HepG2 (cell line): Measurements from ENCODE around the gene SASH3. TPM values are rescaled to one million over a fixed set of nuclear protein-coding genes. Genes with fewer than 3 reads are reported as not detected.

Source experiments
- ATAC-seq: fragments of 200-7000 bp; cut with Tn5 transposase; 3 replicates; pipeline ENCODE4 v1.9.1; 2020; ENCODE audit warnings: mild to moderate bottlenecking, moderate library complexity
- BruUV-seq: library from RNA; stranded (reverse); fragments of 400-500 nt; replicated peaks from 2 replicates; lab custom pipeline; 2021; lab: Mats Ljungman, UMichigan
- CTCF ChIA-PET: fragments of 300-600 bp; formaldehyde crosslinking; extraction: SDS; loops from one replicate; lab custom pipeline; 2021; ENCODE audit warnings: low total read pairs, inconsistent platforms, low intra/inter-chr PET ratio; lab: Yijun Ruan, JAX
- POLR2A ChIA-PET: fragments of 350-600 bp; sonication (Branson Sonifier 250); formaldehyde crosslinking; loops from one replicate; lab custom pipeline; 2020; ENCODE audit warnings: antibody characterized with exemption, inconsistent platforms; lab: Yijun Ruan, JAX
- DNase-seq: peaks from one replicate; pipeline ENCODE4 v3.0.0-alpha.2; 2015; ENCODE audit warnings: low spot score
- FAIRE-seq: peaks from 3 replicates; lab custom pipeline; 2011; peaks lifted over from hg19 to GRCh38; lab: Jason Lieb, UNC
- H2AFZ ChIP-seq: one replicate; pipeline ENCODE4 v1.6.1; 2011; ENCODE audit warnings: low read length, inconsistent platforms
- H3K27ac ChIP-seq: fragments of 300-600 bp; 3 replicates; pipeline ENCODE4 v1.8.0; 2011; ENCODE audit warnings: mixed run types, mild to moderate bottlenecking, mixed read lengths, low read length, inconsistent platforms; ENCODE audit not compliant: insufficient read depth; ENCODE audit errors: extremely low read length
- H3K27me3 ChIP-seq, 2 experiments: fragments of 200-600 bp in 1 of 2; 2 replicates in 1 of 2; 3 replicates in 1 of 2; pipeline versions ENCODE4 v1.6.0 to v1.8.0; 2011; ENCODE audit warnings: low read length in 2 of 2, mild to moderate bottlenecking in 2 of 2, moderate library complexity in 2 of 2, inconsistent platforms in 1 of 2; ENCODE audit not compliant: insufficient read depth in 2 of 2, control insufficient read depth in 1 of 2
- H3K36me3 ChIP-seq, 2 experiments: fragments of 200-600 bp in 1 of 2; replicated peaks in 1 of 2; 2 replicates in 1 of 2; 3 replicates in 1 of 2; pipeline versions ENCODE4 v1.5.1 to v1.8.0; 2011; ENCODE audit warnings: low read length in 2 of 2, inconsistent platforms in 1 of 2; ENCODE audit not compliant: insufficient read depth in 2 of 2, control insufficient read depth in 1 of 2
- H3K4me1 ChIP-seq: 2 replicates; pipeline ENCODE4 v1.5.1; 2012; ENCODE audit warnings: low read length, inconsistent platforms; ENCODE audit not compliant: insufficient read depth
- H3K4me2 ChIP-seq: 2 replicates; pipeline ENCODE4 v1.6.0; 2011; ENCODE audit warnings: low read depth, low read length, inconsistent platforms
- H3K4me3 ChIP-seq, 3 experiments: fragments of 200-600 bp in 1 of 3; sonication (generic), shearing (Covaris generic) in 1 of 3; replicated peaks in 1 of 3; 2 replicates each; pipeline ENCODE4 v1.5.1; 2011 to 2016; ENCODE audit warnings: low read length in 3 of 3, inconsistent platforms in 2 of 3, low read depth in 2 of 3, mild to moderate bottlenecking in 2 of 3, control low read depth in 1 of 3, mixed read lengths in 1 of 3; ENCODE audit not compliant: insufficient read depth in 1 of 3
- H3K79me2 ChIP-seq: one replicate; pipeline ENCODE4 v1.6.1; 2011; ENCODE audit warnings: low read length, inconsistent platforms; ENCODE audit not compliant: insufficient read depth
- H3K9ac ChIP-seq: 2 replicates; pipeline ENCODE4 v1.6.0; 2011; ENCODE audit warnings: mild to moderate bottlenecking, low read depth, low read length, inconsistent platforms; ENCODE audit not compliant: insufficient read depth
- H3K9me3 ChIP-seq: 2 replicates; pipeline ENCODE4 v1.5.1; 2012; ENCODE audit warnings: mild to moderate bottlenecking, low read length
- H4K20me1 ChIP-seq: 2 replicates; pipeline ENCODE4 v1.6.0; 2011; ENCODE audit warnings: inconsistent platforms, mild to moderate bottlenecking, low read length, moderate library complexity; ENCODE audit not compliant: insufficient read depth
- CENPX ChIP-seq: sonication (generic); formaldehyde crosslinking; IDR thresholded peaks from 2 replicates; pipeline ENCODE4 v1.9.0; 2021; ENCODE audit warnings: mild to moderate bottlenecking, missing genetic modification reagents, moderate library complexity
- KLF11 ChIP-seq: IDR thresholded peaks from 2 replicates; pipeline ENCODE4 v1.6.1; 2016; ENCODE audit warnings: missing compliant biosample characterization
- MBNL3 ChIP-seq: fragments of 250-450 bp; sonication (Bioruptor Pico); conservative IDR thresholded peaks from 2 replicates; pipeline ENCODE4 v1.8.0; 2022; ENCODE audit warnings: mild to moderate bottlenecking, inconsistent platforms
- MIER3 ChIP-seq: IDR thresholded peaks from 2 replicates; pipeline ENCODE4 v1.6.1; 2016; ENCODE audit warnings: missing compliant biosample characterization, borderline replicate concordance
- NRL ChIP-seq: sonication (generic); formaldehyde crosslinking; IDR thresholded peaks from 2 replicates; pipeline ENCODE4 v1.5.0; 2020; ENCODE audit warnings: missing genetic modification reagents, mild to moderate bottlenecking, moderate library complexity, borderline replicate concordance
- ZNF44 ChIP-seq: sonication (generic); formaldehyde crosslinking; IDR thresholded peaks from 2 replicates; pipeline ENCODE4 v1.5.1; 2020; ENCODE audit warnings: mild to moderate bottlenecking, missing genetic modification reagents
- ZNF672 ChIP-seq: sonication (generic); formaldehyde crosslinking; IDR thresholded peaks from 2 replicates; pipeline ENCODE4 v1.8.1; 2022; ENCODE audit warnings: missing genetic modification reagents
- WGBS: methylation state at CpG from one replicate; pipeline ENCODE4 v1.1.6; 2017; ENCODE audit warnings: low lambda C conversion rate; 5-methylcytosine and 5-hydroxymethylcytosine counted together
- in situ Hi-C: cut with HindIII; loops from 2 replicates; pipeline ENCODE4 v1.10.0; 2017; ENCODE audit warnings: low pct_unique_long_range_greater_than_20kb; ENCODE audit not compliant: extremely low pct_ligation_motif_present
- intact Hi-C: fragments of 100-400 bp; cut with micrococcal nuclease; formaldehyde crosslinking; loops from one replicate; pipeline ENCODE4 v1.10.0; 2022; ENCODE audit not compliant: unreplicated experiment
- polyA plus RNA-seq, 8 experiments: library from polyadenylated mRNA; depleted of rRNA in 3 of 8; stranded (reverse) in 7 of 8; unstranded in 1 of 8; fragments of >200 nt; fragmentation: Illumina TruSeq in 4 of 8; extraction: Trizol in 4 of 8; gene quantifications; 2 replicates each; pipeline versions ENCODE4 v1.2.1 to v1.2.3, GENCODE V29; 2011 to 2016; ENCODE audit warnings: low read depth in 4 of 8, missing spikeins in 1 of 8, mixed read lengths in 1 of 8; ENCODE audit not compliant: insufficient read depth in 1 of 8
- total RNA-seq, 5 experiments: library from RNA; depleted of rRNA; stranded (reverse); fragments of >200 nt; fragmentation: Illumina TruSeq; extraction: Trizol; gene quantifications; 2 replicates each; pipeline ENCODE4 v1.2.3, GENCODE V29; 2016; ENCODE audit warnings: low read depth in 1 of 5
- TF ChIP-seq, protein P1 (sequence below): sonication (generic); formaldehyde crosslinking; IDR thresholded peaks from 2 replicates; pipeline ENCODE4 v1.4.0; 2020; ENCODE audit warnings: missing genetic modification reagents
- TF ChIP-seq, protein P2 (sequence below): sonication (generic); formaldehyde crosslinking; conservative IDR thresholded peaks from 2 replicates; pipeline ENCODE4 v1.8.0; 2022; ENCODE audit warnings: mild to moderate bottlenecking, moderate library complexity, missing genetic modification reagents
- TF ChIP-seq, protein P3 (sequence below): IDR thresholded peaks from 2 replicates; pipeline ENCODE4 v1.6.1; 2016; ENCODE audit warnings: mild to moderate bottlenecking
- TF ChIP-seq, protein P4 (sequence below): sonication (generic); formaldehyde crosslinking; conservative IDR thresholded peaks from 2 replicates; pipeline ENCODE4 v1.4.0; 2020; ENCODE audit warnings: missing genetic modification reagents
- TF ChIP-seq, protein P5 (sequence below): sonication (generic); formaldehyde crosslinking; IDR thresholded peaks from 2 replicates; pipeline ENCODE4 v1.4.0; 2020; ENCODE audit warnings: missing genetic modification reagents
- TF ChIP-seq, protein P6 (sequence below): sonication (generic); formaldehyde crosslinking; IDR thresholded peaks from 2 replicates; pipeline ENCODE4 v1.4.0; 2020; ENCODE audit warnings: missing genetic modification reagents
- TF ChIP-seq, protein P7 (sequence below): sonication (generic); formaldehyde crosslinking; IDR thresholded peaks from 2 replicates; pipeline ENCODE4 v1.4.0; 2020; ENCODE audit warnings: missing genetic modification reagents, borderline replicate concordance

SASH3 gene
- total and polyA plus RNA-seq, 2 of the 13 experiments (the other 11 are each of a cell fraction or from before 2014, with no cell fraction given) = 0.08 TPM; not detected in 1

DNA sequence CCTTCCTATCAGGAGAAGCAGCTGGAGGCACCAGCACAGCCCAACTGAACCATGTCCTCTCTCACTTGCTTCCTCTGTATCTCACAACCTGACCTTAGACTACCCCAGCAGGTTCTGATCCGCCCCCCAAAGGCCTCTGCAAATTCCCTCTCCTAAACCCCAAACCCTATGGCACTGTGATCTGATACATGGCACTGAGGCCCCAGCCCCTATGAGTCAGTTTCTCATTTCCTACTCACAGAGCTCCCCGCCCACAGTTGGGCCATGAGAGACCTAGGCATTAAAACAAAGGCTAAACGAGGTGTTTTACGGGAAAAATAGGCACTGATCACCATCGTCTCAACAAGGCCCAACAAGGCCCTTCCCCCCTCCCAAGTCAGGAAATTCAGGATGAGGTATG lies 19.1 kb downstream of the SASH3 start:
- ATAC-seq = no peak
- intact Hi-C loops = no loop called here
- FAIRE-seq = no peak
- H3K4me2 ChIP-seq = no peak overlapping the region
- ChIA-PET CTCF (no interaction called here), POLR2A (no interaction called here)
- no peaks in the 10 kb centered on the region for H3K79me2 ChIP-seq
- TF ChIP-seq ZNF672 (no peak), ZNF44 (CRISPR knock-in tag) (no peak), MBNL3 (no peak), CENPX (CRISPR knock-in tag) (no peak), NRL (CRISPR knock-in tag) (no peak), MIER3 (CRISPR knock-in tag) (no peak), KLF11 (CRISPR knock-in tag) (no peak)
- TF ChIP-seq, protein P1, sequence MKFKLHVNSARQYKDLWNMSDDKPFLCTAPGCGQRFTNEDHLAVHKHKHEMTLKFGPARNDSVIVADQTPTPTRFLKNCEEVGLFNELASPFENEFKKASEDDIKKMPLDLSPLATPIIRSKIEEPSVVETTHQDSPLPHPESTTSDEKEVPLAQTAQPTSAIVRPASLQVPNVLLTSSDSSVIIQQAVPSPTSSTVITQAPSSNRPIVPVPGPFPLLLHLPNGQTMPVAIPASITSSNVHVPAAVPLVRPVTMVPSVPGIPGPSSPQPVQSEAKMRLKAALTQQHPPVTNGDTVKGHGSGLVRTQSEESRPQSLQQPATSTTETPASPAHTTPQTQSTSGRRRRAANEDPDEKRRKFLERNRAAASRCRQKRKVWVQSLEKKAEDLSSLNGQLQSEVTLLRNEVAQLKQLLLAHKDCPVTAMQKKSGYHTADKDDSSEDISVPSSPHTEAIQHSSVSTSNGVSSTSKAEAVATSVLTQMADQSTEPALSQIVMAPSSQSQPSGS (CRISPR knock-in tag) = no peak
- TF ChIP-seq, protein P2, sequence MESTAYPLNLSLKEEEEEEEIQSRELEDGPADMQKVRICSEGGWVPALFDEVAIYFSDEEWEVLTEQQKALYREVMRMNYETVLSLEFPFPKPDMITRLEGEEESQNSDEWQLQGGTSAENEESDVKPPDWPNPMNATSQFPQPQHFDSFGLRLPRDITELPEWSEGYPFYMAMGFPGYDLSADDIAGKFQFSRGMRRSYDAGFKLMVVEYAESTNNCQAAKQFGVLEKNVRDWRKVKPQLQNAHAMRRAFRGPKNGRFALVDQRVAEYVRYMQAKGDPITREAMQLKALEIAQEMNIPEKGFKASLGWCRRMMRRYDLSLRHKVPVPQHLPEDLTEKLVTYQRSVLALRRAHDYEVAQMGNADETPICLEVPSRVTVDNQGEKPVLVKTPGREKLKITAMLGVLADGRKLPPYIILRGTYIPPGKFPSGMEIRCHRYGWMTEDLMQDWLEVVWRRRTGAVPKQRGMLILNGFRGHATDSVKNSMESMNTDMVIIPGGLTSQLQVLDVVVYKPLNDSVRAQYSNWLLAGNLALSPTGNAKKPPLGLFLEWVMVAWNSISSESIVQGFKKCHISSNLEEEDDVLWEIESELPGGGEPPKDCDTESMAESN (CRISPR knock-in tag) = no peak
- TF ChIP-seq, protein P3, sequence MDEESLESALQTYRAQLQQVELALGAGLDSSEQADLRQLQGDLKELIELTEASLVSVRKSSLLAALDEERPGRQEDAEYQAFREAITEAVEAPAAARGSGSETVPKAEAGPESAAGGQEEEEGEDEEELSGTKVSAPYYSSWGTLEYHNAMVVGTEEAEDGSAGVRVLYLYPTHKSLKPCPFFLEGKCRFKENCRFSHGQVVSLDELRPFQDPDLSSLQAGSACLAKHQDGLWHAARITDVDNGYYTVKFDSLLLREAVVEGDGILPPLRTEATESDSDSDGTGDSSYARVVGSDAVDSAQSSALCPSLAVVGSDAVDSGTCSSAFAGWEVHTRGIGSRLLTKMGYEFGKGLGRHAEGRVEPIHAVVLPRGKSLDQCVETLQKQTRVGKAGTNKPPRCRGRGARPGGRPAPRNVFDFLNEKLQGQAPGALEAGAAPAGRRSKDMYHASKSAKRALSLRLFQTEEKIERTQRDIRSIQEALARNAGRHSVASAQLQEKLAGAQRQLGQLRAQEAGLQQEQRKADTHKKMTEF (CRISPR knock-in tag) = no peak
- TF ChIP-seq, protein P4, sequence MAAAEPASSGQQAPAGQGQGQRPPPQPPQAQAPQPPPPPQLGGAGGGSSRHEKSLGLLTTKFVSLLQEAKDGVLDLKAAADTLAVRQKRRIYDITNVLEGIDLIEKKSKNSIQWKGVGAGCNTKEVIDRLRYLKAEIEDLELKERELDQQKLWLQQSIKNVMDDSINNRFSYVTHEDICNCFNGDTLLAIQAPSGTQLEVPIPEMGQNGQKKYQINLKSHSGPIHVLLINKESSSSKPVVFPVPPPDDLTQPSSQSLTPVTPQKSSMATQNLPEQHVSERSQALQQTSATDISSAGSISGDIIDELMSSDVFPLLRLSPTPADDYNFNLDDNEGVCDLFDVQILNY = no peak
- TF ChIP-seq, protein P5, sequence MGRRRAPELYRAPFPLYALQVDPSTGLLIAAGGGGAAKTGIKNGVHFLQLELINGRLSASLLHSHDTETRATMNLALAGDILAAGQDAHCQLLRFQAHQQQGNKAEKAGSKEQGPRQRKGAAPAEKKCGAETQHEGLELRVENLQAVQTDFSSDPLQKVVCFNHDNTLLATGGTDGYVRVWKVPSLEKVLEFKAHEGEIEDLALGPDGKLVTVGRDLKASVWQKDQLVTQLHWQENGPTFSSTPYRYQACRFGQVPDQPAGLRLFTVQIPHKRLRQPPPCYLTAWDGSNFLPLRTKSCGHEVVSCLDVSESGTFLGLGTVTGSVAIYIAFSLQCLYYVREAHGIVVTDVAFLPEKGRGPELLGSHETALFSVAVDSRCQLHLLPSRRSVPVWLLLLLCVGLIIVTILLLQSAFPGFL (CRISPR knock-in tag) = no peak
- TF ChIP-seq, protein P6, sequence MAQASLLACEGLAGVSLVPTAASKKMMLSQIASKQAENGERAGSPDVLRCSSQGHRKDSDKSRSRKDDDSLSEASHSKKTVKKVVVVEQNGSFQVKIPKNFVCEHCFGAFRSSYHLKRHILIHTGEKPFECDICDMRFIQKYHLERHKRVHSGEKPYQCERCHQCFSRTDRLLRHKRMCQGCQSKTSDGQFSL (CRISPR knock-in tag) = no peak
- TF ChIP-seq, protein P7, sequence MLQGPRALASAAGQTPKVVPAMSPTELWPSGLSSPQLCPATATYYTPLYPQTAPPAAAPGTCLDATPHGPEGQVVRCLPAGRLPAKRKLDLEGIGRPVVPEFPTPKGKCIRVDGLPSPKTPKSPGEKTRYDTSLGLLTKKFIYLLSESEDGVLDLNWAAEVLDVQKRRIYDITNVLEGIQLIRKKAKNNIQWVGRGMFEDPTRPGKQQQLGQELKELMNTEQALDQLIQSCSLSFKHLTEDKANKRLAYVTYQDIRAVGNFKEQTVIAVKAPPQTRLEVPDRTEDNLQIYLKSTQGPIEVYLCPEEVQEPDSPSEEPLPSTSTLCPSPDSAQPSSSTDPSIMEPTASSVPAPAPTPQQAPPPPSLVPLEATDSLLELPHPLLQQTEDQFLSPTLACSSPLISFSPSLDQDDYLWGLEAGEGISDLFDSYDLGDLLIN (CRISPR knock-in tag) = no peak
- in situ Hi-C loops = no loop called here
- BruUV-seq = no TSS peak
- no peak for DNase-seq
- H3K27me3 ChIP-seq = no peaks in the 10 kb centered on the region
- H3K4me1 ChIP-seq = no peaks in the 10 kb centered on the region
- H3K4me3 ChIP-seq = no peak overlapping the region
- H3K9me3 ChIP-seq = no peaks in the 10 kb centered on the region
- H3K27ac ChIP-seq = no peak overlapping the region
- WGBS = 100% methylated on average over 4 of the region's 5 CpGs
- H4K20me1 ChIP-seq = no peaks in the 10 kb centered on the region
- no peak overlapping the region for H2AFZ ChIP-seq
- H3K36me3 ChIP-seq = peaks cover 0 to 4% of the 10 kb centered on the region in 2 experiments; a peak in 1 of 5 replicates
- no peak overlapping the region for H3K9ac ChIP-seq
